Nasal cavity respiratory epithelium epithelial cell of viscerocranial mucosa (primary cell): ENCODE results near the gene ACSM5. TPM values are rescaled to one million over a fixed set of nuclear protein-coding genes. Genes with fewer than 3 reads are reported as not detected.

ENCODE experiments used
- total RNA-seq: library from RNA; depleted of rRNA; stranded (reverse); fragments of >200 nt; gene quantifications from 2 replicates; pipeline ENCODE4 v1.2.3, GENCODE V29; 2014

ACSM5 gene, protein sequence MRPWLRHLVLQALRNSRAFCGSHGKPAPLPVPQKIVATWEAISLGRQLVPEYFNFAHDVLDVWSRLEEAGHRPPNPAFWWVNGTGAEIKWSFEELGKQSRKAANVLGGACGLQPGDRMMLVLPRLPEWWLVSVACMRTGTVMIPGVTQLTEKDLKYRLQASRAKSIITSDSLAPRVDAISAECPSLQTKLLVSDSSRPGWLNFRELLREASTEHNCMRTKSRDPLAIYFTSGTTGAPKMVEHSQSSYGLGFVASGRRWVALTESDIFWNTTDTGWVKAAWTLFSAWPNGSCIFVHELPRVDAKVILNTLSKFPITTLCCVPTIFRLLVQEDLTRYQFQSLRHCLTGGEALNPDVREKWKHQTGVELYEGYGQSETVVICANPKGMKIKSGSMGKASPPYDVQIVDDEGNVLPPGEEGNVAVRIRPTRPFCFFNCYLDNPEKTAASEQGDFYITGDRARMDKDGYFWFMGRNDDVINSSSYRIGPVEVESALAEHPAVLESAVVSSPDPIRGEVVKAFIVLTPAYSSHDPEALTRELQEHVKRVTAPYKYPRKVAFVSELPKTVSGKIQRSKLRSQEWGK
- total RNA-seq, result not detected in 2 replicates

DNA sequence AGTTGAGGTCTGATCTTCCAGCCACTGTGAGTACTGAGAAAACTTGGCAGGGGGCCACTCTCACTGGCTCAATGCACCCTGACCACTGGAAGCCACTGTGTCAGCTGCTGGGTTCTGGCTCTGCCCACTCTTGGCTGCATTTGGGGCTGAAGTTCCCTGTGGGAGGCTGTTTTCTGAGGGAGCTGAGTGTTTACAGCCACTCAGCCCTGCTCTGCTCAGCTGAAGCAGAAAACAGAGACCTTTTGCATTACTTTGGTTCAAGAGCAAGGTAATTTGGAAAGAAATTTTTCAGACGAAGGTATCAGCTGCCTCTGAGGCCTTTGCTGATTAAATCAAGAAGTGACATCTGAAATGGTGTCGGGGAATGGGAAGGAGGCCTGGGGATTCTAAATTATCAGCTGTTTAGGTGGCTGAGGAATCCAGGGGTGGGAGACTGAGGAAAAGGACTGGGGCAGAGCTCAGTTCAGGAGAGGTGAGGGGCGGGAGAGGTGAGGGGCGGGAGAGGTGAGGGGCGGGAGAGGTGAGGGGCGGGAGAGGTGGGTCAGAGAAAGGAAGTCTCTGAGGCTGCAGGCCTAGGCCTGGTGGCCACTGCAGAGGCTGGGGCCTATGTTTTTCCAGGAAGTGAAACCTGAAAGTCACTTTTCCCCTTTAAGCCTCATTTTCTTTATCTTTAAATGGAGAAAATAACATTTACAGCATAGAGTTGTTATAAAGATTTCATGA lies at the start of gene ACSM5:
TSS of gene ACSM5 (plus strand) at position 137 of the 723 bp plus-strand sequence. CDS start 1,951 bp downstream, outside the sequence.

DNA sequence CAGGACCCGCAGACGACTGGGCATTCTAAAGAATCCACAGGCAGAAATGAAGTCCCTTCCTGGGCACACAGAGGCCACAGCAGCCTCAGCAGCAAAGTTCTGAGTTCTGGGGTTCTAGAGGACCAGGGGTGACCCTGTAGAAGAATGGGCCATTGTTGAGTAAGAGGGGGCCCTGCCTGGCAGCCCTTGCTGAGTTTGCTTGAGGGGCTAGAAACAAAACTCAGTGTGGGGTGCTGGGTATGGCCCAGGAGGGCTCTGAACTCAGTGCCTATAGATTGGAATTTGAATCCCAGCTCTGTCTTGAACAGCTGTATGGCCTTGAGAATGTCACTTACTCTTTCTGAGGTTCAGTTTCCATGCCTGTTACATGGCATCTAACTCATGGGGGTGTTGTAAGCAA lies 4.7 kb upstream of the ACSM5 start, which contains the start of gene PDILT:
TSS of gene PDILT (minus strand) at position 101 of the 400 bp plus-strand sequence. CDS start 5,437 bp downstream, outside the sequence.

DNA sequence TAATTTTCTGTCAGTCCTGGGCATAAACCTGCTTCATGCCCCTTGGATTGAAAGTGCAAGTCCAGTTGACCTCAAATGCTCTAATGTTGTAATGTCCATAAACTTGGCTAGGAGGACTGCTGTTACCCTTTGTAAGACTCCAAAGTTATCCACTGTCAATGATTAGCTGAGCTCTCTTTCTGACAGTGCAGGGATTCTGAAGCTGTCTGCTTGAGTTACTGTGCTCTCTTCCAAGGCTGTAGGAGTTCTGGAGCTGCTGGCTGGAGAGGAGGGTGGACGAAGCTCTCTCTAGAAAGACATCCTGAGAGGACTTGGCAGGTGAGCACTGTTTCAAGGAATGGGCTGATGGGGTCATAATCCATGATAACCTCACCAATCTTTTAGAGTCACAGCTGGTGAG lies 42.0 kb downstream of the ACSM5 start, which contains the start of gene ACSM2A:
TSS of gene ACSM2A (plus strand) at position 158 of the 400 bp plus-strand sequence. CDS start 8,594 bp downstream, outside the sequence.

Other genes with a start within 250 kb of the ACSM5 start
- not detected in 2 replicates for gene GP2, start 82.0 kb upstream of the ACSM5 start, total RNA-seq
- not detected in 2 replicates for gene UMOD, start 56.8 kb upstream of the ACSM5 start, total RNA-seq
- gene PDILT, start 4.8 kb upstream of the ACSM5 start, total RNA-seq, result not detected in 2 replicates
- not detected in 2 replicates for gene ACSM2A, start 42.0 kb downstream of the ACSM5 start, total RNA-seq
- not detected in 2 replicates for gene ACSM2B, start 166.8 kb downstream of the ACSM5 start, total RNA-seq